Mesenchymal stem cell (in vitro differentiated cells and primary cell): ENCODE data around the gene TRIM13.
"Not testable (repeated sequence)": the region's sequence is repeated elsewhere in the genome, so short reads cannot be mapped to it uniquely, and the experiment has no call there.

Experiments
- DNase-seq: peaks from one replicate; pipeline ENCODE4 v3.0.0-alpha.2; 2013
- H2AFZ ChIP-seq: one replicate; pipeline ENCODE4 v1.6.1; 2013; ENCODE audit warnings: low read depth, mild to moderate bottlenecking, control low read depth, inconsistent platforms, low read length, moderate library complexity
- H2AK5ac ChIP-seq: 2 replicates; pipeline ENCODE4 v1.6.1; 2013; ENCODE audit warnings: low read length, moderate library complexity, mild to moderate bottlenecking, inconsistent platforms; ENCODE audit not compliant: severe bottlenecking
- H2BK120ac ChIP-seq: one replicate; pipeline ENCODE4 v1.6.1; 2013; ENCODE audit warnings: low read depth, mild to moderate bottlenecking, inconsistent platforms, low read length, moderate library complexity
- H2BK12ac ChIP-seq, 2 experiments: one replicate each; pipeline ENCODE4 v1.6.1; 2013; ENCODE audit warnings: inconsistent platforms in 2 of 2, low read length in 2 of 2, mild to moderate bottlenecking in 2 of 2, moderate library complexity in 2 of 2, control low read depth in 1 of 2
- H2BK15ac ChIP-seq: one replicate; pipeline ENCODE4 v1.6.1; 2013; ENCODE audit warnings: mild to moderate bottlenecking, low read depth, inconsistent platforms; ENCODE audit not compliant: poor library complexity, severe bottlenecking
- H2BK5ac ChIP-seq: 2 replicates; pipeline ENCODE4 v1.6.1; 2013; ENCODE audit warnings: low read depth, mild to moderate bottlenecking, low read length, control low read depth, inconsistent platforms; ENCODE audit not compliant: poor library complexity, severe bottlenecking
- H3K14ac ChIP-seq, 2 experiments: one replicate each; pipeline ENCODE4 v1.6.1; 2013; ENCODE audit warnings: inconsistent platforms in 2 of 2, low read length in 2 of 2, control low read depth in 1 of 2, mild to moderate bottlenecking in 1 of 2, moderate library complexity in 1 of 2
- H3K18ac ChIP-seq, 2 experiments: one replicate each; pipeline ENCODE4 v1.6.1; 2013; ENCODE audit warnings: inconsistent platforms in 2 of 2, low read length in 2 of 2, control low read depth in 1 of 2, low read depth in 1 of 2, mild to moderate bottlenecking in 1 of 2
- H3K23ac ChIP-seq, 2 experiments: one replicate each; pipeline ENCODE4 v1.6.1; 2013; ENCODE audit warnings: inconsistent platforms in 2 of 2, low read length in 2 of 2, mild to moderate bottlenecking in 2 of 2, moderate library complexity in 2 of 2, control low read depth in 1 of 2
- H3K27ac ChIP-seq: 2 replicates; pipeline ENCODE4 v1.5.1; 2013; ENCODE audit warnings: mild to moderate bottlenecking, moderate library complexity, low read length, control low read depth, inconsistent platforms; ENCODE audit not compliant: poor library complexity, severe bottlenecking
- H3K27me3 ChIP-seq, 2 experiments: 2 replicates each; pipeline versions ENCODE4 v1.6.1 to v1.7.0; 2013; ENCODE audit warnings: low read length in 2 of 2, mild to moderate bottlenecking in 2 of 2, moderate library complexity in 2 of 2, control low read depth in 1 of 2, inconsistent platforms in 1 of 2; ENCODE audit not compliant: control insufficient read depth in 1 of 2, insufficient read depth in 1 of 2
- H3K36me3 ChIP-seq, 2 experiments: 2 replicates each; pipeline versions ENCODE4 v1.6.1 to v1.7.0; 2013; ENCODE audit warnings: low read length in 2 of 2, control low read depth in 1 of 2, inconsistent platforms in 1 of 2, low read depth in 1 of 2, mild to moderate bottlenecking in 1 of 2; ENCODE audit not compliant: insufficient read depth in 2 of 2, control insufficient read depth in 1 of 2
- H3K4ac ChIP-seq, 2 experiments: one replicate each; pipeline ENCODE4 v1.6.1; 2013; ENCODE audit warnings: inconsistent platforms in 2 of 2, low read length in 2 of 2, mild to moderate bottlenecking in 2 of 2, moderate library complexity in 2 of 2, control low read depth in 1 of 2, low read depth in 1 of 2
- H3K4me1 ChIP-seq: 2 replicates; pipeline ENCODE4 v1.6.1; 2013; ENCODE audit warnings: low read depth, low read length, control low read depth; ENCODE audit not compliant: control insufficient read depth, insufficient read depth
- H3K4me2 ChIP-seq: 2 replicates; pipeline ENCODE4 v1.6.1; 2013; ENCODE audit warnings: low read length, mild to moderate bottlenecking, inconsistent platforms; ENCODE audit not compliant: poor library complexity, severe bottlenecking
- H3K4me3 ChIP-seq, 2 experiments: 2 replicates each; pipeline versions ENCODE4 v1.5.1 to v1.7.0; 2013; ENCODE audit warnings: low read length in 2 of 2, mild to moderate bottlenecking in 2 of 2, control low read depth in 1 of 2, low read depth in 1 of 2; ENCODE audit not compliant: insufficient read depth in 1 of 2
- H3K79me1 ChIP-seq: replicated peaks from 2 replicates; pipeline ENCODE4 v1.6.1; 2013; ENCODE audit warnings: mild to moderate bottlenecking, control low read depth, low read length, inconsistent platforms; ENCODE audit not compliant: poor library complexity, severe bottlenecking
- H3K9ac ChIP-seq: 2 replicates; pipeline ENCODE4 v1.7.0; 2013; ENCODE audit warnings: mild to moderate bottlenecking, low read length, moderate library complexity
- H3K9me3 ChIP-seq: 2 replicates; pipeline ENCODE4 v1.7.0; 2013; ENCODE audit warnings: mild to moderate bottlenecking, low read length; ENCODE audit not compliant: control insufficient read depth
- H4K8ac ChIP-seq: one replicate; pipeline ENCODE4 v1.6.1; 2013; ENCODE audit warnings: inconsistent platforms, mild to moderate bottlenecking, low read length, moderate library complexity
- H4K91ac ChIP-seq: one replicate; pipeline ENCODE4 v1.6.1; 2013; ENCODE audit warnings: mild to moderate bottlenecking, low read length, inconsistent platforms
- whole genome bisulfite sequencing: methylation state at CpG from one replicate; pipeline ENCODE4 v1.1.7; 2013; ENCODE audit warnings: mixed read lengths; 5-methylcytosine and 5-hydroxymethylcytosine counted together

The TRIM13 gene

DNA sequence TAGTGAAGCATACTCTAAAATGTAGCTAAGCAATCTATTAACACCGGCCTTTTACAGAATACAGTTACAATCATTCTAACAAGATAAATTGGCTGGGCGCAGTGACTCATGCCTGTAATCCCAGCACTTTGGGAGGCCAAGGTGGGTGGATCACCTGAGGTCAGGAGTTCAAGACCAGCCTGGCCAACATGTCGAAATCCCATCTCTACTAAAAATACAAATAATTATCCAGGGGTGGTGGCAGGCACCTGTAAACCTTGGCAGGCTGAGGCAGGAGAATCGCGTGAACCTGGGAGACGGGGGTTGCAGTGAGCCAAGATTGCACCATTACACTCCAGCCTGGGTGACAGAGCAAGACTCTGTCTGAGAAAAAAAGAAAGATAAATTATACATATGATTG is 6.2 kb upstream of the TRIM13 start:
- not testable (repeated sequence) for H2BK5ac ChIP-seq, H3K14ac ChIP-seq, H3K79me1 ChIP-seq, H3K9me3 ChIP-seq, H3K18ac ChIP-seq, DNase-seq, H4K91ac ChIP-seq, H4K8ac ChIP-seq, H3K23ac ChIP-seq, H2AK5ac ChIP-seq, H2BK15ac ChIP-seq, H3K27ac ChIP-seq, H3K4me1 ChIP-seq, H3K4me3 ChIP-seq, H3K4me2 ChIP-seq, H2AFZ ChIP-seq, H3K9ac ChIP-seq, H3K27me3 ChIP-seq, H2BK12ac ChIP-seq, H2BK120ac ChIP-seq, H3K4ac ChIP-seq
- H3K36me3 ChIP-seq = peaks cover 0 to 69% of the 10 kb centered on the region in 2 experiments
- WGBS = 94% methylated on average over 6 of the region's 6 CpGs

DNA sequence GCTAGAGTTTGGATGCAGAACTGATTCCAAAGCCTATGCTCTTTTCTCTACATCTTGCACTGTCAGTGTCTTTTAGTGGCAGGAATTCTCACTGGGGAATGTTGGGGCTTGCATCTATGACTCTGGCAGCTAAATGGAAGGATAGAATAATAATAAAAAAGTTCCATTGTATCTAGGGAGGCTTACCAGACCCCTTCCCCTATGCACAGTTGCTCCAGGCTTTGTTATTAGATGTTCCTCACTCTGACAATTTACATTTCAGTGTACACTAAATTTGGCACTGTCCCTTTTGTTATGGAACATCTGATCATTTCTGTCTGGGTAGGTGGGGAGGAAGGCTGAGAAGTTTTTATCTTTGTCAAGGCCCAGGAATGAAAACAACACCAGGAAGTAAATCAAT is 3.7 kb upstream of the TRIM13 start:
- Histone ChIP-seq H3K4me2 (no peak overlapping the region), H2BK120ac (no peak overlapping the region), H3K4me3 (no peak overlapping the region), H2AFZ (no peak overlapping the region), H2BK5ac (no peak overlapping the region), H2BK12ac (no peak overlapping the region), H2BK15ac (no peak overlapping the region), H4K91ac (no peak overlapping the region), H3K27ac (no peak overlapping the region), H3K14ac (no peak overlapping the region), H2AK5ac (no peak overlapping the region), H3K36me3 (peaks cover 0 to 54% of the 10 kb centered on the region in 2 experiments), H3K18ac (no peak overlapping the region), H3K27me3 (no peaks in the 10 kb centered on the region), H3K9me3 (no peaks in the 10 kb centered on the region), H4K8ac (no peak overlapping the region), H3K4ac (no peak overlapping the region), H3K4me1 (no peaks in the 10 kb centered on the region), H3K79me1 (no peaks in the 10 kb centered on the region), H3K9ac (no peak overlapping the region), H3K23ac (no peak overlapping the region)
- no peak for DNase-seq

DNA sequence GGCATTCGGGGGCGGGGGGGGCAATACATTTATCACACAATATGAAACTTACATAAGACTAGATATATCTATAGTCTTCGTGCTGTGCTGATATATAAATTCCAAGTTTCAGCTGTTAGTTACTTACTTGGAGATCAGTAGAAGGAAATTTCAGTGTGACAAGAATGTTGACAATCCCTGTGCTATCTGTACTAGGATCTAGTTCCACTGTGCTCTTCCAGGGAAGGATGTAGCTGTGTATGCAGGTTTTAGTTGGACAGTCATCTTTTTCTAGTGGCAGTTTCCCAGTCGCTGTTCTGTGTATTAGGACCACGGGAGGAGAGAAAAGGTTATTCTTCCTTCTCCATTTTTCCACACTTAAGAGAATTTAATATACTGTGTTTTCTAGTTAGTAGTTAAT is 3.2 kb upstream of the TRIM13 start:
- H3K4me3 ChIP-seq = no peak overlapping the region
- H3K4me1 ChIP-seq = peaks cover 2% of the 10 kb centered on the region
- no peak overlapping the region for H3K23ac ChIP-seq
- H3K9ac ChIP-seq = no peak overlapping the region
- no peak overlapping the region for H3K27ac ChIP-seq
- no peak overlapping the region for H3K18ac ChIP-seq
- H3K14ac ChIP-seq = no peak overlapping the region
- no peak overlapping the region for H2BK5ac ChIP-seq
- H3K27me3 ChIP-seq = no peaks in the 10 kb centered on the region
- H3K79me1 ChIP-seq = no peaks in the 10 kb centered on the region
- H2BK120ac ChIP-seq = no peak overlapping the region
- H3K4me2 ChIP-seq = no peak overlapping the region
- no peaks in the 10 kb centered on the region for H3K9me3 ChIP-seq
- H4K91ac ChIP-seq = no peak overlapping the region
- no peak overlapping the region for H4K8ac ChIP-seq
- H2BK12ac ChIP-seq = no peak overlapping the region
- no peak overlapping the region for H2AFZ ChIP-seq
- H2BK15ac ChIP-seq = no peak overlapping the region
- DNase-seq = no peak
- H3K36me3 ChIP-seq = peaks cover 2 to 54% of the 10 kb centered on the region in 2 experiments
- H2AK5ac ChIP-seq = no peak overlapping the region
- 94% methylated on average over 1 of the region's 5 CpGs for WGBS
- H3K4ac ChIP-seq = no peak overlapping the region

DNA sequence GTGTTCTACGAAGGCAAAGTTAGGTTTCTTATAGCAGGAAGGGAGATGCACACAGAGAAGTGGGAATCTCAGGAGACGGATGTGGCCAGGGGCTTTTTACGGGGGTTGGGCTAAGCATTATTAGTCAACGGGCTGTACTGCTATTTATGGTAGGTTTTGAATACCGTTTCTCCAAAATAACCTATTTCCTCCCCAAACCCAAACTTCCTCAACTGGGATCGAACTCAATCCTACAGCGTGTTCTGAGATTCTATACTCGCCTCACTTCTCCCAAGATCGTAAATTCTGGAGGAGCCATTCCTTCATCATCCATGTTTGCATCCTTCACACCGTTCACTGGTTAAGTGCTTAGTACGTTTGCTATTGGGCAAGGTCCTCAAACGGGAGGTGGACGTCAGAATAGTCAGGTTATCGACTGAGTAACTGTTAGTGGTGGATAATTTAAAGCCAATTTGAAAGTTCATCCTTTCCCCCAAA is 1.2 kb upstream of the TRIM13 start:
- H4K91ac ChIP-seq = no peak overlapping the region
- H3K9ac ChIP-seq = peak overlapping the region; percentile 95
- no peaks in the 10 kb centered on the region for H3K27me3 ChIP-seq
- no peaks in the 10 kb centered on the region for H3K9me3 ChIP-seq
- H2BK5ac ChIP-seq = no peak overlapping the region
- peak overlapping the region; percentile 89 for H2BK120ac ChIP-seq
- peaks cover 8 to 57% of the 10 kb centered on the region in 2 experiments for H3K36me3 ChIP-seq
- peak overlapping the region in 1 of 2 experiments; percentile 80 for H3K4me3 ChIP-seq
- no peak overlapping the region for H3K14ac ChIP-seq
- peaks cover 5% of the 10 kb centered on the region for H3K4me1 ChIP-seq
- DNase-seq = peak; percentile 29
- peak overlapping the region in 1 of 2 experiments; percentile 83 for H3K4ac ChIP-seq
- H2AK5ac ChIP-seq = peak overlapping the region; percentile 53
- H3K4me2 ChIP-seq = peak overlapping the region; percentile 69
- H3K23ac ChIP-seq = no peak overlapping the region
- peak overlapping the region in 1 of 2 experiments; percentile 80 for H3K18ac ChIP-seq
- peak overlapping the region; percentile 89 for H3K27ac ChIP-seq
- H2BK12ac ChIP-seq = peak overlapping the region in 1 of 2 experiments; percentile 70
- H4K8ac ChIP-seq = no peak overlapping the region
- no peak overlapping the region for H2BK15ac ChIP-seq
- 73% methylated on average over 7 of the region's 14 CpGs for WGBS
- H3K79me1 ChIP-seq = peaks cover 1% of the 10 kb centered on the region
- no peak overlapping the region for H2AFZ ChIP-seq
